NT2/D1 (cell line): ENCODE results near the gene KLHDC10.
"Not testable (repeated sequence)": the region's sequence is repeated elsewhere in the genome, so short reads cannot be mapped to it uniquely, and the experiment has no call there.

Experiments used
- DNase-seq: peaks from one replicate; pipeline ENCODE4 v3.0.0-alpha.2; 2011; ENCODE audit warnings: low read depth, low spot score
- H3K27me3 ChIP-seq: 2 replicates; pipeline ENCODE4 v1.6.0; 2011; ENCODE audit warnings: mild to moderate bottlenecking; ENCODE audit not compliant: insufficient read length, insufficient read depth
- H3K36me3 ChIP-seq: 2 replicates; pipeline ENCODE4 v1.6.1; 2011; ENCODE audit warnings: mild to moderate bottlenecking, low read length, mixed read lengths; ENCODE audit not compliant: insufficient read depth, insufficient read length
- H3K4me1 ChIP-seq: 2 replicates; pipeline ENCODE4 v1.5.1; 2011; ENCODE audit not compliant: insufficient read depth, insufficient read length
- H3K4me3 ChIP-seq: 2 replicates; pipeline ENCODE4 v1.5.1; 2011; ENCODE audit warnings: low read depth; ENCODE audit not compliant: insufficient read length
- H3K9ac ChIP-seq: 2 replicates; pipeline ENCODE4 v1.6.0; 2011; ENCODE audit warnings: low read depth; ENCODE audit not compliant: insufficient read length
- H3K9me3 ChIP-seq: 2 replicates; pipeline ENCODE4 v1.5.1; 2011; ENCODE audit warnings: mild to moderate bottlenecking, low read length; ENCODE audit not compliant: insufficient read depth
- SUZ12 ChIP-seq: IDR thresholded peaks from 2 replicates; pipeline ENCODE4 v1.6.1; 2011; ENCODE audit not compliant: insufficient read length, insufficient read depth; ENCODE audit errors: extremely low read depth
- YY1 ChIP-seq: IDR thresholded peaks from 2 replicates; pipeline ENCODE4 v1.6.1; 2011; ENCODE audit not compliant: insufficient read length, insufficient read depth
- ZNF274 ChIP-seq: IDR thresholded peaks from 2 replicates; pipeline ENCODE4 v1.6.1; 2011; ENCODE audit warnings: mild to moderate bottlenecking, low read depth, low read length

Gene KLHDC10

DNA sequence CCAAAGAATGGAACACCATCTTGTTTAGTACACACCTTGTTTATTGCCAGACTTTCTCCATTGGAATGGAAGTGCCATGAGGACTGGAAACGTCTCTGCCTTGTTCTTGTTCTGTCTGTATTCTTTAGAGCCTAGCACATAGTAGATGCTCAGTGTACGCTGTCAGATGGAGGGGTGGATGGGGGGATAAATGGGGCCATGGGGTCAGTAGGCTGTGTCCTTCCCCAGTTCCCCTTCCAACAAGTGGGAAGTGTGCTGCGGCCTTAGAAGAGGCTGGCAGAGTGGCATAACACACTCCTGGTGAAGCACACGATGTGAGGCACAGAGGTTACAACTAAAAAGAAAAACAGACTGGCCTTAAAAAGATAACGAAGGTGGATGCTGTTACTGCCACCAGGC is 73.0 kb downstream of the KLHDC10 start:
- DNase-seq: no peak
- H3K9ac ChIP-seq: no peak overlapping the region
- no peaks in the 10 kb centered on the region for H3K36me3 ChIP-seq
- H3K27me3 ChIP-seq: no peaks in the 10 kb centered on the region
- no peak overlapping the region for H3K4me3 ChIP-seq
- peaks cover 19% of the 10 kb centered on the region for H3K4me1 ChIP-seq
- TF ChIP-seq YY1 (no peak), SUZ12 (no peak), ZNF274 (no peak)
- no peaks in the 10 kb centered on the region for H3K9me3 ChIP-seq

DNA sequence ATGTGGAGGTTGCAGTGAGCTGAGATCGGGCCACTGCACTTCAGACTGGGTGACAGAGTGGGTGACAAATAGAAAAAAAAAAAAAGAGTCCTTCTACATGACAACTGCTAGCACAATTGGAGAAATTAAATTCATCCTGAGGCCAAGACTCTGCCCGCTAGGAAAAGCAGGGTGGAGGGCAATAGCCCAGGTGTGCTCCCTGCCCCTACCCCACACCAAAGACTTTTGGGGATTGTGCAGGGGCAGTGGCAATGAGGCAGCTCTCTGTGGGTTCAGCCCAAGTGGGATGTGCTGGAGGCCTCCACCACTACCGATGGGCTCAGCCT is 73.6 kb downstream of the KLHDC10 start:
- Histone ChIP-seq H3K36me3 (no peaks in the 10 kb centered on the region), H3K27me3 (no peaks in the 10 kb centered on the region), H3K9me3 (no peaks in the 10 kb centered on the region), H3K9ac (no peak overlapping the region), H3K4me1 (peaks cover 19% of the 10 kb centered on the region), H3K4me3 (no peak overlapping the region)
- DNase-seq: no peak
- TF ChIP-seq YY1: no peak
- no peak for TF ChIP-seq ZNF274
- no peak for TF ChIP-seq SUZ12

GRCh38 chr7:130144312-130145171 is 74.2 kb downstream of the KLHDC10 start:
- TF ChIP-seq YY1: no peak
- Histone ChIP-seq H3K4me3 (no peak overlapping the region), H3K9me3 (no peaks in the 10 kb centered on the region), H3K4me1 (peaks cover 19% of the 10 kb centered on the region), H3K9ac (no peak overlapping the region), H3K36me3 (no peaks in the 10 kb centered on the region), H3K27me3 (no peaks in the 10 kb centered on the region)
- no peak for DNase-seq

DNA sequence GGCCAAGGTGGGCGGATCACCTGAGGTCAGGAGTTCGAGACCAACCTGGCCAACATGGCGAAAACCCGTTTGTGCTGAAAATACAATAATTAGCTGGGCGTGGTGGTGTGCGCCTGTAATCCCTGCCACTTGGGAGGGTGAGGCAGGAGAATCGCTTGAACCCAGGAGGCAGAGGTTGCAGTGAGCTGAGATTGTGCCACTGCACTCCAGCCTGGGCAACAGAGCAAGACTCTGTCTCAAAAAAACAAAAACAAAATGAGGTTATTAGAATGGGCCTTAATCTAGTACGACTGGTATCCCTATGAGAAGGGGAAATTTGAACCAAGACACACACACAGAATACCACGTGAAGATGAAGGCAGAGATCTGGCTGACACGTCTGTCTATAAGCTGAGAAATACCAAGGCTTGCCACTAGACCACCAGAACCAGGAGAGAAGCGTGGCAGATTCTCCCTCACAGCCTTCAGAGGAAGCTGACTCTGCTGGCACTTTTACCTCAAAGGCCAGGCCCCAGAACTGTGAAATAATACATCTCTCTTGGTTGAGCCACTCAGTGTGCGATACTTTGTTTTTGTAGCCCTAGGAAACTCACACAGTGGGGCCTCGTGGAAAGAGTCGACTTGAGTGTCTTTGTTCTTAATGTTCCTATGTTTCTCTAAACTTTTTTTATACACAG is 75.2 kb downstream of the KLHDC10 start:
- Histone ChIP-seq H3K4me3 (no peak overlapping the region), H3K36me3 (no peaks in the 10 kb centered on the region), H3K9ac (no peak overlapping the region), H3K4me1 (peaks cover 18% of the 10 kb centered on the region), H3K27me3 (no peaks in the 10 kb centered on the region), H3K9me3 (no peaks in the 10 kb centered on the region)
- TF ChIP-seq SUZ12 (no peak), YY1 (no peak), ZNF274 (no peak)
- DNase-seq: no peak

- DNase-seq: not testable (repeated sequence)
These were observed 75.8 kb downstream of the KLHDC10 start for GRCh38 chr7:130146142-130146541.

GRCh38 chr7:130146693-130147405 is 76.5 kb downstream of the KLHDC10 start:
- peaks cover 14% of the 10 kb centered on the region for H3K4me1 ChIP-seq
- DNase-seq: no peak
- H3K9ac ChIP-seq: no peak overlapping the region
- H3K9me3 ChIP-seq: no peaks in the 10 kb centered on the region
- no peak for TF ChIP-seq YY1
- TF ChIP-seq ZNF274: no peak
- no peak for TF ChIP-seq SUZ12
- no peaks in the 10 kb centered on the region for H3K36me3 ChIP-seq
- H3K27me3 ChIP-seq: no peaks in the 10 kb centered on the region
- H3K4me3 ChIP-seq: no peak overlapping the region

More at GRCh38 chr7:130146142-130146541, 75.8 kb downstream of the KLHDC10 start:
- not testable (repeated sequence) for H3K36me3 ChIP-seq, H3K4me3 ChIP-seq, H3K27me3 ChIP-seq, H3K9me3 ChIP-seq, H3K9ac ChIP-seq
- peaks cover 16% of the 10 kb centered on the region for H3K4me1 ChIP-seq

- TF ChIP-seq SUZ12 (no peak), ZNF274 (no peak), YY1 (no peak)
- H3K9ac ChIP-seq: no peak overlapping the region
These were observed 77.5 kb downstream of the KLHDC10 start for GRCh38 chr7:130147710-130148325.

More at GRCh38 chr7:130147710-130148325, 77.5 kb downstream of the KLHDC10 start:
- no peaks in the 10 kb centered on the region for H3K9me3 ChIP-seq
- peaks cover 8% of the 10 kb centered on the region for H3K4me1 ChIP-seq
- no peaks in the 10 kb centered on the region for H3K36me3 ChIP-seq
- H3K4me3 ChIP-seq: no peak overlapping the region
- DNase-seq: no peak
- no peaks in the 10 kb centered on the region for H3K27me3 ChIP-seq
